Ramos (cell line): ENCODE data around the gene ADD3.
"Not testable (repeated sequence)": the region's sequence is repeated elsewhere in the genome, so short reads cannot be mapped to it uniquely, and the experiment has no call there.

ENCODE experiments used
- in situ Hi-C: fragments of 300-500 bp; cut with MboI; formaldehyde crosslinking; loops from one replicate; pipeline ENCODE4 v1.14.3; 2022; ENCODE audit warnings: low sequenced_read_pairs; ENCODE audit not compliant: unreplicated experiment

The ADD3 gene

DNA sequence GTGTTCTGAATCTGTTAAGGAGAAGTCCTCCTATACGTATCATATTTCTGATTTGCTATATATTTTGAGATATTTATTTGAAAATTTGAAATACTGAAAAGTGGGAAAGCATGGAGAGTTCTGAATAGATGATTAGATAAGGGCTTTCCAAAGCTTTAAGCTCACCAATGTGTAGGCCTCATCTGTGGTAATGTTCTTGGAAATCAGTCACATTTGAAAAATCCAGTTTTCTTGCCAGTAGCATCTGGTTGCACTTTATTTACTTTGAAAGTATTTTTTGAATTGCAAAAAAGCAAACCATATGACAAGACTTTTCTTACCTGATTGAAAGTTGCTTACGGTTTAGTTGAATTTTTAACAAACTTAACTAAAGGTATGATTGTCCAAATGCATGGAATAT lies 21.7 kb downstream of the ADD3 start:
- in situ Hi-C loops: no loop called here

DNA sequence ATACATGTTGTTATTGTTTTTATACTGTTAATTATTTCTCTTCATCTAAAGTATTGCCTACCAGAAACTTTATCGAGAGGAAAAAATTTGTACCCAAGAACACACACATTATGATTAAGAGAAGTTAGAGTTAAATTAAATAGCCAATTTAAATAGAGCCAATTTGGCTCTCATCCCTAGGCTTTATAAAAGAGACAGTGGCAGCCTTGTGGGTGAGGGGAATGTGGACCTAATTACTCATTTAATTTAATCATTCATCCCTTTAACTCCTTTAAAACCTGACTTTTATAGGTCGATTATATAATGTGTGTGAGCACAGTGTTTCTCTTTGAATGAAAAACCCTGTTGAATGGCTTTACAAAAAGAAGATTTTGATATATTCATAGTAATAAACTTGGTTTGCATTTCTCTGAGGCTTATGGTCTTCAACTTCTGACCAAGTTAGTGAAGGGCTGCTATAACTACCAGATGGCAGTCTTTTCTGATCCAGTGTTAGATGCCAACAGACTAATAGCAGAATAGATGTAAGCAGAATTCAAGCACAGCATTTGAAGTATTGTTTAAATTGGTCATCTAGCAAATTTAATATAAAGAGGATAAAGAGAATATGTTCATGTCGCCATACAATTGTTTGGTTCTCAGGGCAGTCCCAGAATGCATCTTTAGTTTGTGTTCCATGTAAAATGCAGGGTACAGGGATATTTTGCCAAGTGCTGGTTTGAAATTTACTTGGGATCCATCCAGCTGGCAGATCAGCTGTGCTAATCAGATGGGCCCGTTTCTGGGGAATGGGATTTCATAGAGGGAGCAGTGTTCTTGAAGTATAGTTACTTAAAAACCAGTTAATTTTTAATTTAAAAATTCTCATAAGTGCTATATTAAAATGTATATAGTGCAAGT lies 25.3 kb downstream of the ADD3 start:
- in situ Hi-C loops: no loop called here

DNA sequence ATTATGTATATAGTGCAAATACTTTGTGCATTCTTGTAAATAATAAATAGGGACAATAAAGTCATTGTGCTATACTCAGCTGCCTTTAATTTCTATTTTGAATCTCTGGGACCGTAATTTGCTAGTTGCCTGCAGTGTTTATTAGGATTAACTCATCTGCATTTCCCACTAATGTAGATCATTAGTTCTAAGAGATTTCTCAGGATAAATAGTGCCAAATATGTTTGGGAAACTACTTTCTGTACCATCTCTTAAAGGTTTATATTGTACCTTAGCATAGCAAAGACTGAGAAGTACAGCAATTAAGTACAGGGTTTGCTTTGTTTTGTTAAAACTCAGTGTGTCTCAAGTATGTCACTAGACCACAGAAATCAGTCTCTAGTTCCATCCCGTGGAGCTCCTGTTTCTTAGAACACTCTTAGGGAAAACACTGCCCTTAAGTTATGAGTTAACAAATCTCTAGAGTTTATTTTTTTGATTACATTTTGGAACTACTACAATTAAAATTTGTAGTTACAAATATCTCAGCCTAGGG lies 26.0 kb downstream of the ADD3 start:
- in situ Hi-C loops: no loop called here

DNA sequence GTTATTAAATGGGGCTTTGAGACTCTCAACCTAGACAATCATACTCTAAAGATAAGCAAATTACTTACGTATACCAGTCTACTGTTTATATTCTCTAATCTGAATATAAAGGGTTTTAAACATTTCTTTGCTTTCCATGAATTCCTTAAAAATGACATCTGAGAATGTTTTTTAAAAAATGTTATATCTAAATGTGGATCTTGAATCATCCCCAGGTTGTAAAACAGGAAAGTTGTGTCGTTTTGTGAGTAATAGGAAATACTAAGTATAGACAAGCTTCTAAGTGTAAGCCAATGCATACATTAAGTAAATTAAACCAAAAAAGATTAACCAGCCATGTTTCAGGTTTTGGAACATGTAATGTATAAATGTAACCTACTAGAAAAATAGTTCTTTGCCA lies 26.8 kb downstream of the ADD3 start:
- in situ Hi-C loops: no loop called here

DNA sequence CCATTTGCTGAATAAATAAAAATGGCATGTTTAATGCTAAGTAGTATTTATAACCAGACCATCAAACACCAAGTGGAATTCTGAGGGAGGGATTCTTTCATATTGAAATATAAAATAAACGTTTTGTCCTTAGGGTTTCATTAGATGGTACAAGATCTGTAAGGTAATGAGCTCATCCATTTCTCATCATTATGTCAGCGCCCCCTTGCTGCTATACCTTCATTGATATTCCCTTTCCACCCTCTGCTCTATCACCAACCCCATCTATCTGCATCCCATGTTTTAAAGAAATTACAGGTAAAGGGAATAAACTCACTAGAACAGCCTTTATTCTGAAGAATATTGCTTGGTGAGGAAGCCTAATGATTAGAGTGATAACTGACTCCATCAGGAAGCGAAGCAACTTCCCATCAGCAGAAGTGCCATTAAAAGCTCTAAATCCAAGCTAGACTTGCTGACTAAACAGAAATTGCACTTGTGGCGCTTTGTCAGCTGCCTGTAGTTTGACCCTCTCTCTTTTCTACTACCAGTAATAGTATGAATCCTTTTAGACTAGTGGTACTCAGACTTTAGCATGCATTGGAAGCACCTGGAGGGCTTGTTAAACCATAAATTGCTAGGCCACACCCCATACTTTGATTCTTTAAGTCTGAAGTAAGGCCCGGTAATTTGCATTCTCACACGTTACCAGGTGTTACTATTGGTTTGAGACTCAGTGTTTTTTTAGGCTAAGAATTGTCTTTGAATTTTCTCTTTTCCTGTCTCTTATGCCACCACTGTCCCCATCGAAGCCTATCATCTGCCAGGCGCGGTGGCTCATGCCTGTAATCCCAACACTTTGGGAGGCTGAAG lies 27.5 kb downstream of the ADD3 start:
- in situ Hi-C loops: no loop called here

DNA sequence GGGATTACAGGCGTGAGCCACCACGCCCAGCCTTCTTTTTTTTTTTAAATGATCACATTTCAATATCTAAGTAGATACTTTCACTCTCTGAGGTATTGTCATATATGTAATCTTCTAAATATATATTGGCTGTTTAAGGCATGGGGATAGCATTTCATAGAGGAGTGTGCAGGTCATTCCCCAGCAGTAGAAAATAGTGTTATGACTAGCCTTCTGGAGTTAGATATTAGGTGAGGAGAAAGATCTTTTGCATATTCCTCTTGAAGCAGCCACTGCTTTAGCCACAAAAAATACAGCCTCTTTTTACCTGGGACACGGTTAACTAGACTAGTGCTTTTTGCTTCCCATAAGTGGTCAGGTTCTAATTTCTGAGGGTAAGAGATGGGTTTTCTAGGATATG lies 28.9 kb downstream of the ADD3 start:
- in situ Hi-C loops: no loop called here

DNA sequence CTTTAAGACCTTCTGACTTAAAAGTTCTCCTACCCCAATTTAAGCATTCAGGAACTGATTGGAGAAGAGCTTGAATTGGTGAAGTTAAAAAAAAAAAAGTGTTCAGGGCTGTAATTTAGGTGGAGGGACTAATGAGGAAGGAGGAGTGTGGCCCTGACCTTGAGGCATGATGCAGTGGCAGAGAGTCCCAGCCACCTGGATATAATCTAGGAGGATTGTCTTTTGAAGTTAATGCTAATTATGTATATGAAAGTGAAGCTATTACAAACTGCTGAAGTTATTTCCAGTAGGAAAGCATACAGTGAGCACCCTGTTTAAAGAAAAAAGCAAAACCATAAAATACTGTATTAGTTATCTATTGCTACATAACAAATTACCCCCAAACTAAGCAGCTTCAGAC lies 31.5 kb downstream of the ADD3 start:
- in situ Hi-C loops: no loop called here

DNA sequence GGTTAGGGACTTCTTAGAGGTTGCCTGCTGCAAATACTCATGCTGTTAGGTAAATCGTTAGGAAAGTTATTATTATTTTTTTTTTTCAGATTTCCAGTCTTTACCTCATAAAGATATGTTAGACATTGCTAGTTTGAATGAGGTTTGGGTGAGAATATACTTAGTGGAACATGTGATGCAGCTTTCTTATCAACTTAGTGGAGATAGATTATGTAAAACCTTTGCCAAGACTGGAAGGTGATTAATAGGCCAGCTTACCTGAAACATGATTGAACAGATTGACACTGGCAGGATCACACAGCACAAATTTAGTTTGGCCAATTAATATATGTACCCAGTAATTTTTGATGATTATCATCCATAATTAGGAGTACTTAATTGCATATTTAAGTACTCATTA lies 32.3 kb downstream of the ADD3 start:
- in situ Hi-C loops: no loop called here

DNA sequence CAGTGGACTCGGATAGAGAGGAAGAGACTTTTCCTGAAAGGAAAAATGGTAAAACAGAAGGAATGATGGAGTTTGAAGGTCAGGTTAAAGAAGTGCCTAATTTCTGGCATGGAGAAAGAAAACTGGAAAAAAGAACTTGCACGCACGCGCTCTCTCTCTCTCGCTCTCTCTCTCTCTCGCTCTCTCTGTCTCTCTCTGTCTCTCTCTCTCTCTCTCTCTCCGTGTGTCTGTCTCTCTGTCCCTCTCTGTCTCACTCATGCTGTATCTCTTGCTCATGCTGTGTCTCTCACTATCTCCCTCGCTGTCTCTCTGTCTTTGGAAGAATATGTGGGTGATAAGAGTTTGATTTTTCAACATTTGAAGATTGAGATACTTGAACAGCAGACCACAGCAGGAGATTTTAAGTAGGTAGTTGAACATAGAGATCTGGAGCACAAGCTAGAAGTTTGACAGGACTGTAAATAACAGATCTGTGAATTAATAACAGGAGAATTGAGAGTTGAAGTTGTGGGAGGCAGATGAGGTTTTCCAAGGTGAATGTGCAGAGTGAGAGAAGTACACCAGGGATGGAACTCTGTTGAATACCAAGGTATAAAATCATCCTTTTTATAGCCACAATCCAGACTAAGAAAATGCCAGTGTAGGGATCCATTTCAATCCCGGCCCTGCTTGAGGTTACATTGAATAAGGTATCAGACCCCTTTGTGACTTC lies 33.1 kb downstream of the ADD3 start:
- in situ Hi-C loops: no loop called here

DNA sequence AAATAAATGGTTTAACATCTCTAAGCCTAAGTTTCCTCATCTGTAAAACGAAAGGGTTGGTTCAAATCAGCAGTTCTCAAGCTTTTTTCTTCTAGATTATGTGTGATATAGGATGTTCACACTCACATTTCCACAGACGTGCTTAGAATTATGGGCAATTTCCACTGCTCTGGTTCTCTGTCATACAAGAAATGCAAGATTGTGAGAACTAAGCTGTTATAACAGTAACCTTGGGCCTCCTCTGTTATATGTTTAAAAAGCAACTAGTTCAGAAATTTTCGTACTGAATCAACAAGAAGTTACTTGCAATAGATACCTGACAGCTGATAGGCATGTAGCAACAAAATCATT lies 33.7 kb downstream of the ADD3 start:
- in situ Hi-C loops: no loop called here

DNA sequence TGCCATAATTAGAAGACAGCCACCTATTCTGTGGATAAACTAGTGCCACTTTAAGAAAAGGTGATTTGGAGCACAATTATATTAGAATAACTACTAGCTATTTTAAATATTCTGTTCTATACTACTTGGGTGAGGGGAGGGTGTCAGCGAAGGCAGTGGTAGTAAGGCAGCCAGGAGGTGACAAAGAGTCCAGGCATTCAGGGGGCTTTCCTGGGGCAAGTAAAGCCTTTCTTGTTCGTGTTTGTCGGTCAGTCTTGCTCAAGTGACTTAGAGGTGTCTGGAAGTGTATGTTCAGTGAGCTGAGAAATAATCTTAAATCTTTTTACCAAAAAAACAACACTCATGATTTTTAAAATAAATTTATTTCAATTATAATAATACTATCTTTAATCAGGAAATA lies 34.4 kb downstream of the ADD3 start:
- in situ Hi-C loops: no loop called here

DNA sequence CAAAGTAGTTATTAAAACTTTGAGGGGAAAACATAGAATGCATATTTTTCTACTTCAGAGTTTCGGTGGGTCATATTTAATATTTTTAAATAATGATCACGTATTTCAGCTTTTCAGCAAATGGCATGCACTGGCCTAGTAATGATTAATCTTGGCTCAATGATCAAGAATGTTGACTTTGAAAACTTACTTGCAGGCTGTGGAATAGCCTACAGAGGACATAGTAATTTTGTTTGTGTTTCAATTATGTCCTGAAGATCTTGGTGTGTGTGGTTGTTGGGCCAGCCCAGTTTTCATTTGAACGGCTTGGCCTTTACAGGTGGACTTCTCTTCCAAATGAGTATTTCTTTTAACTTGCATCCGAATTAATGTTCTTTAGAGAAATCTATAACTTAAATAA lies 35.1 kb downstream of the ADD3 start:
- in situ Hi-C loops: no loop called here

DNA sequence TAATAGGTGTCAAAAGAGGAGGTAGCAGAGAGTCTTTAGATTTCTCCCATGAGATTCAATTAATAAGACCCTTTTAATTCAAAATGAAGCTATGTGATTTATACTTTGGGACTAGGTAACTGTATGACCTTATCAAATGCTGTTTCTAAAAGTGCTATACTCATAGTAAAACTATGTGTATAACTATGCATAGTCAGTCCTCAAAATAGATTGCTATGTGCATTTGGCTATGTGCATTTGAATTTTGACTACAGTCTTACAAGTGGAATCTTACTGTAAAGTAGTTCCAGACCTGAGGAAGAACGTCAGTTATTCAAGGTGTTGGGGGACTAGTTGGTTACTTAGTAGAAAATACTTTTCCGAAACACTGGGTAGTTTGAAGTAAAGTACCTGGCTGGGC lies 36.9 kb downstream of the ADD3 start:
- in situ Hi-C loops: no loop called here

DNA sequence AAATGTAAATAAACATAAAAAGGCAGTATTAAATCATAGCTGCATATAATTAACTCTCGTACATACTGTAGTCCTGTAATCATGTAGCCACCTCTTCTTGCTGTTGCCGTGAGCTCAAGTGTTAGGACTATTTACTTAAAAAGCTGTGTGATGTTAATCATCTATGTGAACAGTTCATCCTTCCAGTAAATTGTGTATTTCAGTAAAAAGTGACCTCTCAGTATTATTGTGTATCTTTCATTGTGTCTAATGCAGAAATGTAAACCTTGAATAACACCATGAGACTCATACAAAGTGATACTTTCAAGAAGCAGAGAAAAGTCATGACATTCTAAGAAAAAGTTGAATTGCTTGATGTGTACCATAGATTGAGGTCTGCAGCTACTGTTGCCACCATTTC lies 38.0 kb downstream of the ADD3 start:
- in situ Hi-C loops: no loop called here

DNA sequence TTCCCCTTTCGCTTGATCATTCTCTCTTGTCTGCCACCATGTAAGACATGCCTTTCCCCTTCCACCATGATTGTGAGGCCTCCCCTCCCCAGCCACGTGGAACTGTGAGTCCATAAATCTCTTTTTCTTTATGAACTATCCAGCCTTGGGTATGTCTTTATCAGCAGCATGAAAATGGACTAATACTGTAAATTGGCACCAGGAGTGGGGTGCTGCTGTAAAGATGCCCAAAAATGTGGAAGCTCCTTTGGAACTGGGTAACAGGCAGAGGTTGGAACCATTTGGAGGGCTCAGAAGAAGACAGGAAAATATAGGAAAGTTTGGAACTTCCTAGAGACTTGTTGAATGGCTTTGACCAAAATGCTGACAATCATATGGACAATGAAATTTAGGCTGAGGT lies 40.4 kb downstream of the ADD3 start:
- in situ Hi-C loops: not testable (repeated sequence)

DNA sequence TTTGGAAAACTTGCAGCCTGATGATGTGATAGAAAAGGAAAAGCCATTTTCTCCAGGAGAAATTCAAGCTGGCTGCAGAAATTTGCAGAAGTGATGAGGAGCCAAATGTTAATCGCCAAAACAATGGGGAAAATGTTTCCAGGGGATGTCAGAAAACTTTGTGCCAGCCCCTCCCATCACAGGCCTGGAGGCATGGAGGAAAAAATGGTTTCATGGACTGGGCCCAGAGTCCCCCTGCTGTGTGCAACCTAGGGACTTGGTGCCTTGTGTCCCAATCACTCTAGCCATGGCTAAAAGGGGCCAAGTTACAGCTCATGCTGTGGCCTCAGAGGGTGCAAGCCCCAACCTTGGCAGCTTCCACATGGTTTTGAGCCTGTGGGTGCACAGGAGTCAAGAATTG lies 41.0 kb downstream of the ADD3 start:
- in situ Hi-C loops: no loop called here

DNA sequence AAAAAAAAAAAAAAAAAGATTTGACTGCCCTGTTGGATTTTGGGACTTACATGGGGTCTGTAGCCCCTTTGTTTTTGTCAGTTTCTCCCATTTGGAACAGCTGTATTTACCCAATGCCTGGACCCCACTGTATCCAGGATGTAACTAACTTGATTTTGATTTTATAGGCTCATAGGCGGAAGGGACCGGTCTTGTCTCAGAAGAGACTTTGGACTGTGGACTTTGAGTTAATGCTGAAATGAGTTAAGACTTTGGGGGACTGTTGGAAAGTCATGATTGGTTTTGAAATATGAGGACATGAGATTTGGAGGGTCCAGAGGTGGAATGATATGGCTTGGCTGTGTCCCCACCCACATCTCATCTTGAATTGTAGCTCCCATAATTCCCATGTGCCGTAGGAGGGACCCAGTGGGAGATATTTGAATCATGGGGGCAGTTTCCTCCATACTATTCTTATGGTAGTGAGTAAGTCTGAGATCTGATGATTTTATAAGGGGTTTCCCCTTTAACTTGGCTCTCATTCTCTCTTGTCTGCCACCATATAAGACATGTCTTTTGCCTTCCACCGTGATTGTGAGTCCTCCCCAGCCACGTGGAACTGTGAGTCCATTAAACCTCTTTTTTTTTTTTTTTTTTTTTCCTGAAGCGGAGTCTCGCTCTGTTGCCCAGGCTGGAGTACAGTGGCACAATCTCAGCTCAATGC lies 42.3 kb downstream of the ADD3 start:
- in situ Hi-C loops: not testable (repeated sequence)

DNA sequence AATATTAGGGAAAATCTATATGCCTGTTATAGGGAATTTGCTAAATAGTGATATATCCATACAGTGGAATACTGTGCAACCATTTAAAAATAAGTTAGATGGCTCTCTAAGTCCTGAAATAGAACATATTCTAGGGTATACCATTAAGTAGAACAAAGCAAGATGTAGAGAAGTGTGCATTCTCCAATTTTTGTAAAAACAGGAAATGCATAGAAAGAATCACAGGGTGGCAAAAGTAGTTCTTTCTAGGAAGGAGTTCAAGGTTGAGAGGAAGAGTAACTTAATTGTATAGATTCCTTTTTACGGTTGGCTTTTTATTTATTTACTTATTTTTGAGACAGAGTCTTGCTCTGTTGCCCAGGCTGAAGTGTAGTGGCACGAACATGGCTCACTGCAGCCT lies 43.7 kb downstream of the ADD3 start:
- in situ Hi-C loops: no loop called here

DNA sequence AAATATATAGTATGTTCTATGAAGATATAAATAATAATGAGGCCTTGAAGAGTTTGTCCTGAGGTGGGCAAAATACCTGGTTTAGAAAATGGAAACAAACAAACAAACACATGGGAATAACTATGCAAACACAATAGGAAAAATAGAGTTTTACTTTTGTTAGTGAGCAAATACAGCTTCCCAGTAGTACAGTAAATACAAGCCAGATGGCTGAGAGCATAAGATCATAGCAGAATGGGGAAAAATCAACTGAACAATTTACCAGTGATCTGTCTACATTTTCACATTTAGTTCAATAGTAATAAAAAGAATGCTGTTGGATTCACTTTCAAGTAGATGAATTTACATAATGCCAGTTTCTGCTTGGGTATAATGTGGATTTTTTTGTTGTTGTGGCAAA lies 45.1 kb downstream of the ADD3 start:
- in situ Hi-C loops: no loop called here

DNA sequence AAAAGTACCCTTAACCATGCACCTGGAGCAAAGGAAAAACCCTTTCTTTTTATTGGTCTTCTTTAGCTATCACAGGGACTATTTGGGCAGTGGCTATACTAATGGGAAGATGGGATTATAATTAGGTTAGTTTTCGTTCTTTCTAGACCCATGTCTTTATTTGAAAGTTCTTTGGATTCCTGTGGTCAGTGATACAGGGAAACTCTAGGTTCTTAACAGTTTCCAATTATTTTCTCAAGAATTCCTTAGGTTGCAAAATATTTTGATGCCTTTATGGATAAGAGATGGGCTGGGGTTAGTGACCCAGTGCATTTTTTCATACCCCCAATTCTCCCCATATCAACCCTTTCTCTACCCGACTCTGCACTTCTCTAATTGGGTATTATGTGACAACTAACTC lies 49.0 kb downstream of the ADD3 start:
- in situ Hi-C loops: no loop called here
